Right lobe of liver (tissue), 6 donors: ENCODE results near the gene CRYBG1. TPM values are rescaled to one million over a fixed set of nuclear protein-coding genes. Genes with fewer than 3 reads are reported as not detected.

Experiments used
- ATAC-seq, 4 donors: fragments of 200-7000 bp; cut with Tn5 transposase; one replicate each; pipeline ENCODE4 v1.9.1; 2020; ENCODE audit warnings: mild to moderate bottlenecking in 4 of 4, moderate library complexity in 4 of 4
- DNase-seq, 3 donors: peaks; one replicate each; pipeline ENCODE4 v3.0.0-alpha.2; 2020
- H3K27ac ChIP-seq, 3 donors: fragments of 200-600 bp; one replicate each; pipeline ENCODE4 v1.8.0; 2022
- H3K27me3 ChIP-seq, 2 donors: fragments of 200-600 bp; one replicate each; pipeline ENCODE4 v1.8.0; 2022
- H3K36me3 ChIP-seq, 4 donors: fragments of 200-600 bp; sonication (generic) in 1 of 4; one replicate each; pipeline versions ENCODE4 v1.5.1 to v1.8.0; 2017 to 2022; ENCODE audit warnings: control low read depth in 1 of 4
- H3K4me1 ChIP-seq, 4 donors: fragments of 200-600 bp; sonication (generic) in 1 of 4; one replicate each; pipeline versions ENCODE4 v1.5.1 to v1.8.0; 2017 to 2022; ENCODE audit warnings: control low read depth in 1 of 4
- H3K4me3 ChIP-seq, 3 donors: fragments of 200-600 bp; one replicate each; pipeline ENCODE4 v1.8.0; 2022
- H3K9me3 ChIP-seq, 4 donors: fragments of 200-600 bp; sonication (generic) in 1 of 4; one replicate each; pipeline versions ENCODE4 v1.5.1 to v1.8.0; 2017 to 2022; ENCODE audit warnings: control low read depth in 1 of 4
- CTCF ChIP-seq, 4 donors: fragments of 200-600 bp in 3 of 4; fragments of 450-650 bp in 1 of 4; IDR thresholded peaks; one replicate each; pipeline versions ENCODE4 v1.5.1 to v1.8.0; 2016 to 2022; ENCODE audit warnings: antibody characterized with exemption in 4 of 4, mild to moderate bottlenecking in 2 of 4
- POLR2A ChIP-seq: fragments of 450-650 bp; IDR thresholded peaks from one replicate; pipeline ENCODE4 v1.6.1; 2017; ENCODE audit warnings: antibody characterized with exemption, mild to moderate bottlenecking
- WGBS: methylation state at CpG from one replicate; pipeline ENCODE4 v1.1.6; 2018; ENCODE audit warnings: low coverage, low lambda C conversion rate; ENCODE audit not compliant: insufficient coverage; ENCODE audit errors: missing lambda C conversion rate; 5-methylcytosine and 5-hydroxymethylcytosine counted together
- intact Hi-C, 2 donors: fragments of 100-400 bp; cut with DNase I; formaldehyde crosslinking; loops; one replicate each; pipeline versions ENCODE4 v1.11.2 to v1.14.1; 2022
- total RNA-seq, 6 experiments: library from RNA; depleted of rRNA in 2 of 6; stranded (reverse); fragments of >200 nt in 2 of 6; fragmentation: NEBNext Ultra II Directional in 3 of 6; extraction: Animal tissue kit (Norgen Biotek cat#: 25700) in 3 of 6; gene quantifications; one replicate each; pipeline versions ENCODE4 v1.1.0 to v1.2.4, GENCODE V29; 2016 to 2023
- donor health status: DM: no; HTN: yes; CAD: no.
- donor health status: DM: no; HTN: no; CAD: no.
- donor health status: DM: no; HTN: no; CAD: no.
- donor health status: DM: no; HTN: yes; CAD: no.
- donor health status: DM: no; HTN: yes; CAD: no.

The CRYBG1 gene
- total RNA-seq, 6 experiments from 2014 or later: 6.8 to 10.9 (median 7.9) TPM

- no peak overlapping the region for H3K4me3 ChIP-seq
- H3K9me3 ChIP-seq: no peaks in the 10 kb centered on the region
- intact Hi-C loops: no loop called here
- H3K36me3 ChIP-seq: no peaks in the 10 kb centered on the region
- TF ChIP-seq CTCF (IDR thresholded peaks at IDR 0.05): no peak
- no peak overlapping the region for H3K27ac ChIP-seq
- no peaks in the 10 kb centered on the region for H3K4me1 ChIP-seq
- DNase-seq (no peak), ATAC-seq (no peak)
- no peaks in the 10 kb centered on the region for H3K27me3 ChIP-seq
- WGBS: 91% methylated on average over 5 of the region's 5 CpGs
Observed at GRCh38 chr6:106470316-106470715, 109.8 kb downstream of the CRYBG1 start.

GRCh38 chr6:106470811-106471210 is 110.3 kb downstream of the CRYBG1 start:
- intact Hi-C loops: no loop called here
- no peak overlapping the region for H3K27ac ChIP-seq
- DNase-seq (no peak), ATAC-seq (no peak)
- H3K4me3 ChIP-seq: no peak overlapping the region
- no peaks in the 10 kb centered on the region for H3K27me3 ChIP-seq
- no peaks in the 10 kb centered on the region for H3K36me3 ChIP-seq
- TF ChIP-seq CTCF (IDR thresholded peaks at IDR 0.05): no peak
- no peak for TF ChIP-seq POLR2A
- no peaks in the 10 kb centered on the region for H3K9me3 ChIP-seq
- no peaks in the 10 kb centered on the region for H3K4me1 ChIP-seq

GRCh38 chr6:106473812-106474211 is 113.3 kb downstream of the CRYBG1 start:
- no peaks in the 10 kb centered on the region for H3K4me1 ChIP-seq

GRCh38 chr6:106474466-106474865 is 113.9 kb downstream of the CRYBG1 start:
- no peaks in the 10 kb centered on the region for H3K4me1 ChIP-seq
- H3K27ac ChIP-seq: no peak overlapping the region
- 82% methylated on average over 5 of the region's 5 CpGs for WGBS
- H3K9me3 ChIP-seq: no peaks in the 10 kb centered on the region
- no peak overlapping the region for H3K4me3 ChIP-seq
- H3K36me3 ChIP-seq: no peaks in the 10 kb centered on the region
- no peaks in the 10 kb centered on the region for H3K27me3 ChIP-seq
- ATAC-seq (no peak), DNase-seq (no peak)
- intact Hi-C loops: no loop called here
- TF ChIP-seq CTCF (IDR thresholded peaks at IDR 0.05) (no peak), POLR2A (no peak)

More at GRCh38 chr6:106473812-106474211, 113.3 kb downstream of the CRYBG1 start:
- intact Hi-C loops: no loop called here
- DNase-seq: no peak
- no peak overlapping the region for H3K4me3 ChIP-seq
- ATAC-seq: no peak
- no peaks in the 10 kb centered on the region for H3K27me3 ChIP-seq
- WGBS: 83% methylated on average over 1 of the region's 1 CpG
- TF ChIP-seq CTCF (IDR thresholded peaks at IDR 0.05) (no peak), POLR2A (no peak)
- H3K9me3 ChIP-seq: no peaks in the 10 kb centered on the region
- no peak overlapping the region for H3K27ac ChIP-seq
- H3K36me3 ChIP-seq: no peaks in the 10 kb centered on the region

- Histone ChIP-seq H3K27me3 (no peaks in the 10 kb centered on the region), H3K36me3 (no peaks in the 10 kb centered on the region), H3K27ac (no peak overlapping the region), H3K4me3 (no peak overlapping the region), H3K4me1 (no peaks in the 10 kb centered on the region), H3K9me3 (no peaks in the 10 kb centered on the region)
- 54% methylated on average over 6 of the region's 6 CpGs for WGBS
- TF ChIP-seq CTCF (IDR thresholded peaks at IDR 0.05): no peak
- no peak for TF ChIP-seq POLR2A
- no peak for DNase-seq
- no peak for ATAC-seq
- intact Hi-C loops: no loop called here
Observed at GRCh38 chr6:106475284-106475683, 114.8 kb downstream of the CRYBG1 start.
